HepG2 (cell line): ENCODE data around the gene PRDX5. TPM values are rescaled to one million over a fixed set of nuclear protein-coding genes. Genes with fewer than 3 reads are reported as not detected.

Source experiments
- AHR ChIP-seq: IDR thresholded peaks from 2 replicates; pipeline ENCODE4 v1.6.1; 2018; ENCODE audit warnings: missing genetic modification reagents, missing compliant biosample characterization
- ARID3A ChIP-seq: IDR thresholded peaks from 2 replicates; pipeline ENCODE4 v1.6.1; 2012; ENCODE audit warnings: low read depth, low read length, improper control_type of control experiment
- ELK4 ChIP-seq: sonication (generic); formaldehyde crosslinking; IDR thresholded peaks from 2 replicates; pipeline ENCODE4 v1.9.0; 2021; ENCODE audit warnings: missing genetic modification reagents, borderline replicate concordance
- ERF ChIP-seq: IDR thresholded peaks from 2 replicates; pipeline ENCODE4 v1.6.1; 2018; ENCODE audit warnings: missing biosample characterization, missing genetic modification reagents
- ESRRA ChIP-seq: sonication (generic); formaldehyde crosslinking; IDR thresholded peaks from 2 replicates; pipeline ENCODE4 v1.5.1; 2020; ENCODE audit warnings: mild to moderate bottlenecking, low read depth, missing genetic modification reagents
- FOXJ3 ChIP-seq: sonication (generic); formaldehyde crosslinking; IDR thresholded peaks from 2 replicates; pipeline ENCODE4 v1.4.0; 2020; ENCODE audit warnings: missing genetic modification reagents, mild to moderate bottlenecking, borderline replicate concordance
- IRF2 ChIP-seq: IDR thresholded peaks from 2 replicates; pipeline ENCODE4 v1.6.1; 2018; ENCODE audit warnings: missing genetic modification reagents, missing compliant biosample characterization
- MLX ChIP-seq: IDR thresholded peaks from 2 replicates; pipeline ENCODE4 v1.6.1; 2016
- MTA3 ChIP-seq: sonication (generic); formaldehyde crosslinking; IDR thresholded peaks from 2 replicates; pipeline ENCODE4 v1.4.0; 2020; ENCODE audit warnings: missing genetic modification reagents
- MTF2 ChIP-seq: sonication (generic); formaldehyde crosslinking; IDR thresholded peaks from 2 replicates; pipeline ENCODE4 v1.5.0; 2020; ENCODE audit warnings: missing genetic modification reagents, borderline replicate concordance
- NR2F2 ChIP-seq: IDR thresholded peaks from 2 replicates; pipeline ENCODE4 v1.6.1; 2012; ENCODE audit warnings: low read depth, inconsistent platforms, borderline replicate concordance
- SALL2 ChIP-seq: sonication (generic); formaldehyde crosslinking; IDR thresholded peaks from 2 replicates; pipeline ENCODE4 v1.8.1; 2023; ENCODE audit warnings: mild to moderate bottlenecking, missing genetic modification reagents, inconsistent platforms
- SPEN ChIP-seq: sonication (generic); formaldehyde crosslinking; IDR thresholded peaks from 2 replicates; pipeline ENCODE4 v1.5.1; 2020; ENCODE audit warnings: low read depth, mild to moderate bottlenecking, missing genetic modification reagents
- THAP7 ChIP-seq: sonication (generic); formaldehyde crosslinking; IDR thresholded peaks from 2 replicates; pipeline ENCODE4 v1.8.1; 2023; ENCODE audit warnings: mild to moderate bottlenecking, missing genetic modification reagents
- XRCC5 ChIP-seq: fragments of 200-400 bp; formaldehyde crosslinking; optimal IDR thresholded peaks from 2 replicates; pipeline ENCODE3; 2017; ENCODE audit warnings: mild to moderate bottlenecking, low read length
- ZNF20 ChIP-seq: sonication (generic); formaldehyde crosslinking; IDR thresholded peaks from 2 replicates; pipeline ENCODE4 v1.4.0; 2020; ENCODE audit warnings: mild to moderate bottlenecking, moderate library complexity, missing genetic modification reagents
- ZNF232 ChIP-seq: sonication (generic); formaldehyde crosslinking; IDR thresholded peaks from 2 replicates; pipeline ENCODE4 v1.4.0; 2020; ENCODE audit warnings: missing genetic modification reagents, borderline replicate concordance
- ZNF253 ChIP-seq: sonication (generic); formaldehyde crosslinking; IDR thresholded peaks from 2 replicates; pipeline ENCODE4 v1.8.0; 2022; ENCODE audit warnings: mild to moderate bottlenecking, missing genetic modification reagents, borderline replicate concordance
- ZNF580 ChIP-seq: IDR thresholded peaks from 2 replicates; pipeline ENCODE4 v1.6.1; 2016; ENCODE audit warnings: low read depth, borderline replicate concordance
- ZNF703 ChIP-seq: sonication (generic); formaldehyde crosslinking; IDR thresholded peaks from 2 replicates; pipeline ENCODE4 v1.5.1; 2020; ENCODE audit warnings: missing genetic modification reagents, mild to moderate bottlenecking, moderate library complexity, borderline replicate concordance
- ZNF800 ChIP-seq: sonication (generic); formaldehyde crosslinking; IDR thresholded peaks from 2 replicates; pipeline ENCODE4 v1.4.0; 2020; ENCODE audit warnings: missing genetic modification reagents
- ZSCAN21 ChIP-seq: sonication (generic); formaldehyde crosslinking; IDR thresholded peaks from 2 replicates; pipeline ENCODE4 v1.8.0; 2022; ENCODE audit warnings: mild to moderate bottlenecking, missing genetic modification reagents, moderate library complexity, borderline replicate concordance
- polyA plus RNA-seq, 8 experiments: library from polyadenylated mRNA; depleted of rRNA in 3 of 8; stranded (reverse) in 7 of 8; unstranded in 1 of 8; fragments of >200 nt; fragmentation: Illumina TruSeq in 4 of 8; extraction: Trizol in 4 of 8; gene quantifications; 2 replicates each; pipeline versions ENCODE4 v1.2.1 to v1.2.3, GENCODE V29; 2011 to 2016; ENCODE audit warnings: low read depth in 4 of 8, missing spikeins in 1 of 8, mixed read lengths in 1 of 8; ENCODE audit not compliant: insufficient read depth in 1 of 8
- total RNA-seq, 5 experiments: library from RNA; depleted of rRNA; stranded (reverse); fragments of >200 nt; fragmentation: Illumina TruSeq; extraction: Trizol; gene quantifications; 2 replicates each; pipeline ENCODE4 v1.2.3, GENCODE V29; 2016; ENCODE audit warnings: low read depth in 1 of 5

PRDX5 gene
- total and polyA plus RNA-seq, 2 of the 13 experiments (the other 11 are each of a cell fraction or from before 2014, with no cell fraction given): 215 to 311 TPM

GRCh38 chr11:64355078-64355940 lies 37.4 kb downstream of the PRDX5 start (continued):
- TF ChIP-seq ZSCAN21 (CRISPR knock-in tag): no peak; the same call in 1 of the 2 replicates
- TF ChIP-seq MTF2 (CRISPR knock-in tag): peak; percentile 73; the same call in 1 of the 2 replicates
- TF ChIP-seq IRF2 (CRISPR knock-in tag): peak; percentile 46; the same call in 1 of the 2 replicates
- TF ChIP-seq SALL2: peak; percentile 66
- TF ChIP-seq FOXJ3 (CRISPR knock-in tag): no peak
- peak; percentile 29; the same call in 1 of the 2 replicates for TF ChIP-seq ZNF580
- TF ChIP-seq MTA3 (CRISPR knock-in tag): no peak
- TF ChIP-seq ZNF253 (CRISPR knock-in tag): no peak
- TF ChIP-seq NR2F2: peak; percentile 74; the same call in 1 of the 2 replicates
- 0 out of 2 replicates have a peak, but pooled peaks have one; percentile 19 for TF ChIP-seq ARID3A
- no peak for TF ChIP-seq ELK4 (CRISPR knock-in tag)
- no peak for TF ChIP-seq ZNF20
- TF ChIP-seq ZNF703 (CRISPR knock-in tag): no peak
- TF ChIP-seq MLX (CRISPR knock-in tag): 0 out of 2 replicates have a peak, but pooled peaks have one; percentile 29
- TF ChIP-seq ESRRA (CRISPR knock-in tag): 0 out of 2 replicates have a peak, but pooled peaks have one; percentile 35
- no peak for TF ChIP-seq ZNF800
- 0 out of 2 replicates have a peak, but pooled peaks have one; percentile 21 for TF ChIP-seq SPEN (CRISPR knock-in tag)
- peak; percentile 67; the same call in 1 of the 2 replicates for TF ChIP-seq ERF (CRISPR knock-in tag)
- TF ChIP-seq AHR (CRISPR knock-in tag): 0 out of 2 replicates have a peak, but pooled peaks have one; percentile 66
- TF ChIP-seq ZNF232: no peak
- TF ChIP-seq THAP7 (CRISPR knock-in tag): no peak
- peak; percentile 95 for TF ChIP-seq XRCC5
